Measurements from ENCODE around the gene SLC35D1.

DNA sequence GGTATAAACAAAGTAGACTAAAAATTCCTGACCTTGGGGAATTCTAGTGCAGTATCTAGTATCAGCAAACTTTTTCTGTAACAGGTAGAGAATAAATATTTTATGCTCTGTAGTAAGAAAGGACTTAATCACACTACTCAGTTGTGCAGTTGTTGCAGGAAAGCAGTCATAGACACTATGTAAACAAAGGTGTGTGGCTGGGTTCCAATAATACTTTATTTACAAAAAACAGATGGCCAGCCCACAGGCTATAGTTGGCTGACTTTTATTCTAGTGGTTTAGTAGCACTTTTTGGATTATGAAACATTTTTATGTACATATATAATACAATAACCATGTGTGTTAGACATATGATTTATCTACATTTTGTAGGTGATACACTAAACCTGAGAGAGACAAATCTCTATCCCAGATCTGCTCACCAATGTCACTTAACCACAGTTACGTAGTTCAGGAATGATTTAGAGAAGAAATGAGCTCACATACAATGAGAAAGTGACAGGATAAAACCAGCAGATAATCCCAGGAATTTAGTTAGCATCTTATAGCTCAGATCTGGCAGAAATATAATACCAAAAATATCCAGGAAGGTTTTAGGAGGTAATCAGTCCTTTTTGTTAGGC, 73.1 kb downstream of the SLC35D1 start:
- no peak for TF ChIP-seq YY1 (IDR thresholded peaks at IDR 0.05; ENCODE audit: low read depth)
- TF ChIP-seq, protein P1, sequence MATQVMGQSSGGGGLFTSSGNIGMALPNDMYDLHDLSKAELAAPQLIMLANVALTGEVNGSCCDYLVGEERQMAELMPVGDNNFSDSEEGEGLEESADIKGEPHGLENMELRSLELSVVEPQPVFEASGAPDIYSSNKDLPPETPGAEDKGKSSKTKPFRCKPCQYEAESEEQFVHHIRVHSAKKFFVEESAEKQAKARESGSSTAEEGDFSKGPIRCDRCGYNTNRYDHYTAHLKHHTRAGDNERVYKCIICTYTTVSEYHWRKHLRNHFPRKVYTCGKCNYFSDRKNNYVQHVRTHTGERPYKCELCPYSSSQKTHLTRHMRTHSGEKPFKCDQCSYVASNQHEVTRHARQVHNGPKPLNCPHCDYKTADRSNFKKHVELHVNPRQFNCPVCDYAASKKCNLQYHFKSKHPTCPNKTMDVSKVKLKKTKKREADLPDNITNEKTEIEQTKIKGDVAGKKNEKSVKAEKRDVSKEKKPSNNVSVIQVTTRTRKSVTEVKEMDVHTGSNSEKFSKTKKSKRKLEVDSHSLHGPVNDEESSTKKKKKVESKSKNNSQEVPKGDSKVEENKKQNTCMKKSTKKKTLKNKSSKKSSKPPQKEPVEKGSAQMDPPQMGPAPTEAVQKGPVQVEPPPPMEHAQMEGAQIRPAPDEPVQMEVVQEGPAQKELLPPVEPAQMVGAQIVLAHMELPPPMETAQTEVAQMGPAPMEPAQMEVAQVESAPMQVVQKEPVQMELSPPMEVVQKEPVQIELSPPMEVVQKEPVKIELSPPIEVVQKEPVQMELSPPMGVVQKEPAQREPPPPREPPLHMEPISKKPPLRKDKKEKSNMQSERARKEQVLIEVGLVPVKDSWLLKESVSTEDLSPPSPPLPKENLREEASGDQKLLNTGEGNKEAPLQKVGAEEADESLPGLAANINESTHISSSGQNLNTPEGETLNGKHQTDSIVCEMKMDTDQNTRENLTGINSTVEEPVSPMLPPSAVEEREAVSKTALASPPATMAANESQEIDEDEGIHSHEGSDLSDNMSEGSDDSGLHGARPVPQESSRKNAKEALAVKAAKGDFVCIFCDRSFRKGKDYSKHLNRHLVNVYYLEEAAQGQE (IDR thresholded peaks at IDR 0.05; ENCODE audit: low read depth), result no peak
- no peak for TF ChIP-seq CREB1 (IDR thresholded peaks at IDR 0.05; ENCODE audit: low read depth)
- TF ChIP-seq TEAD4 (IDR thresholded peaks at IDR 0.05), result no peak
- TF ChIP-seq, protein P2, sequence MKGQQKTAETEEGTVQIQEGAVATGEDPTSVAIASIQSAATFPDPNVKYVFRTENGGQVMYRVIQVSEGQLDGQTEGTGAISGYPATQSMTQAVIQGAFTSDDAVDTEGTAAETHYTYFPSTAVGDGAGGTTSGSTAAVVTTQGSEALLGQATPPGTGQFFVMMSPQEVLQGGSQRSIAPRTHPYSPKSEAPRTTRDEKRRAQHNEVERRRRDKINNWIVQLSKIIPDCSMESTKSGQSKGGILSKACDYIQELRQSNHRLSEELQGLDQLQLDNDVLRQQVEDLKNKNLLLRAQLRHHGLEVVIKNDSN (IDR thresholded peaks at IDR 0.05), result no peak
- TF ChIP-seq RAD21 (IDR thresholded peaks at IDR 0.05; ENCODE audit: low read depth), result no peak
- TF ChIP-seq CEBPB (IDR thresholded peaks at IDR 0.05), result no peak
- TF ChIP-seq, protein P3, sequence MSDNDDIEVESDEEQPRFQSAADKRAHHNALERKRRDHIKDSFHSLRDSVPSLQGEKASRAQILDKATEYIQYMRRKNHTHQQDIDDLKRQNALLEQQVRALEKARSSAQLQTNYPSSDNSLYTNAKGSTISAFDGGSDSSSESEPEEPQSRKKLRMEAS (IDR thresholded peaks at IDR 0.05), result no peak

Measured in Ishikawa (cell line).